Non-pigmented ciliary epithelial cell (primary cell): Measurements from ENCODE around the gene CSTB.

ENCODE experiments used
- DNase-seq: peaks from one replicate; pipeline ENCODE4 v3.0.0-alpha.2; 2010; ENCODE audit warnings: low read depth

The CSTB gene

DNA sequence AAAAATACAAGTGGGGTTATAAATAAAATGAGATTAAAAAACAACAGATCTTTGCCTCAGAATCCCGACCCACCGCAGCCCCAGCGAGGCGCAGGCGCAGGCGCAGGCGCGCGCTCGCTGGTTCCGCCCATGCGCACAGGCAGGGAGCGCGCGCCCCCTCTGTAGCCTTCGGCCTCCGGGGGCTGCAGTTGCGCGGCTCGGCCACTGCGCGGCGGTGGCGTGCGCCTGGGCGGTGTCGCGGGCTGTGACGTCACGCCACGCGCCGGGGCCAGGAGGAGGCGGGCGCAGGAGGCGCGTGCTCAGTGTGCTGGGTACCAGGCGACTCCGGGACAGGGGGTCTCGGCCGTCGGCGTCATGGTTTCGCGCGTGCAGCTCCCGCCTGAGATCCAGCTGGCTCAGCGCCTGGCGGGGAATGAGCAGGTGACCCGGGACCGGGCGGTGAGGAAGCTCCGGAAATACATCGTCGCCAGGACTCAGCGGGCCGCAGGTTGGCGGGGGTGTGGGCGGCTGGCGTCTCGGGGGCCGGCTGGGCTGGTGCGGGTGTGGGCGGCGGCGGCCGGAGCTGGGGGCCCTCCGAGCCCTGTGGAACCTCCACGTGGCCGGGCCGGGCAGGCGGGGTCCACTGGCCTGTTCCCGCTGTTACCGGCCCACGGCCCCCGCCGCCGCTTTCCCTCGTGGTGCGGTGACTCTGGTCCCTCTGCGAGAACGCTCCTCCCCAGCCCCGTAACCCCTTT, 13.3 kb upstream of the CSTB start, which contains the start of gene RRP1:
TSS of gene RRP1 (plus strand) at position 302 of the 734 bp plus-strand sequence. CDS start at position 355, 53 bp downstream.
- peak; percentile 19 for DNase-seq

DNA sequence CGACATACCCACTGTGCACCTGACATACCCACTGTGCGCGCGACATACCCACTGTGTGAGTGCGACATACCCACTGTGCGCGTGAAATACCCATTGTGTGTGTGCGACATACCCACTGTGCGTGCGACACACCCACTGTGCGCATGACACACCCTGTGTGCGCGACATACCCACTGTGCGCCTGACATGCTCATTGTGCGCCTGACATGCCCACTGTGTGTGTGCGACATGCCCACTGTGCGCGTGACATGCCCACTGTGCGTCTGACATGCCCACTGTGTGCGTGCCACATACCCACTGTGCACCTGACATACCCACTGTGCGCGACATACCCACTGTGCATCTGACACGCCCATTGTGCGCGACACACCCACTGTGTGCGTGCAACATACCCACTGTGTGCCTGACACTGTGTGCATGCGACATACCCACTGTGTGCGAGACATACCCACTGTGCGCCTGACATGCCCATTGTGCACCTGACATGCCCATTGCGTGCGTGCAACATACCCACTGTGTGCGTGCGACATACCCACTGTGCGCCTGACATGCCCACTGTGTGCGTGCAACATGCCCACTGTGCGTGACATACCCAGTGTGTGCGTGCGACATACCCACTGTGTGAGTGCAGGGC, 10.8 kb upstream of the CSTB start:
- DNase-seq, result no peak

DNA sequence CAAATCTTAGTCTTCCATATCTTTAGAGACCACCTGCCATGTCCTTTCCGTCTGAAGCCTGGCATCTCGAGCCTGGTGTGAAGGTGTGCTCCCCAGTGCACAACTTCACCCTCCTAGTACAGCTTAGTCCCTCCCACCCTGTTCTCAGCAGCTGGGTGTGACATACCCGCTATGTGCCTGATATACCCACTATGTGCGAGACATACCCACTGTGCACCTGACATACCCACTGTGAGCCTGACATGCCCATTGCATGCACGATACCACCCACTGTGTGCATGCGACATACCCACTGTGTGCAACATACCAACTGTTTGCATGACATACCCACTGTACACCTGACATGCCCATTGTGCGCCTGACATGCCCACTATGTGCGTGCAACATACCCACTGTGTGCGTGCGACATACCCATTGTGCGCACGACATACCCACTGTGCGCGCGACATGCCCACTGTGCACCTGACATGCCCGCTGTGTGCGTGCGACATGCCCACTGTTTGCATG, 10.2 kb upstream of the CSTB start:
- DNase-seq, result no peak

DNA sequence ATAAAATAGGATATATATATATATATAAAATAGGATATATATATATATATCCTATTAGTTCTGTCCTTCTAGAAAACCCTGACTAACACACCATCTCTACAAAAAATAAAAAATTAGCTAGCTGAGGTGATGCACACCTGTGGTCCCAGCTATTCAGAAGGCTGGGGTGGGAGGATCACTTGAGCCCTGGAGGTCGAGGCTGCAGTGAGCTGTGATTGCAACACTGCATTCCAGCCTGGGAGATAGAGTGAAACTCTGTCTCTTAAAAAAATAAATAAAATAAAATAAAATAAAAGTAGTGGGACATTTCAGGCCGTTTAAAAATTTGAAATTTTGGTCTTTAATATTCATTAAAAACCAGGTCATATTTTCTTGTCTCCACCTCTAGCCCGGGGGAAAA, 9.0 kb upstream of the CSTB start:
- DNase-seq, result no peak

DNA sequence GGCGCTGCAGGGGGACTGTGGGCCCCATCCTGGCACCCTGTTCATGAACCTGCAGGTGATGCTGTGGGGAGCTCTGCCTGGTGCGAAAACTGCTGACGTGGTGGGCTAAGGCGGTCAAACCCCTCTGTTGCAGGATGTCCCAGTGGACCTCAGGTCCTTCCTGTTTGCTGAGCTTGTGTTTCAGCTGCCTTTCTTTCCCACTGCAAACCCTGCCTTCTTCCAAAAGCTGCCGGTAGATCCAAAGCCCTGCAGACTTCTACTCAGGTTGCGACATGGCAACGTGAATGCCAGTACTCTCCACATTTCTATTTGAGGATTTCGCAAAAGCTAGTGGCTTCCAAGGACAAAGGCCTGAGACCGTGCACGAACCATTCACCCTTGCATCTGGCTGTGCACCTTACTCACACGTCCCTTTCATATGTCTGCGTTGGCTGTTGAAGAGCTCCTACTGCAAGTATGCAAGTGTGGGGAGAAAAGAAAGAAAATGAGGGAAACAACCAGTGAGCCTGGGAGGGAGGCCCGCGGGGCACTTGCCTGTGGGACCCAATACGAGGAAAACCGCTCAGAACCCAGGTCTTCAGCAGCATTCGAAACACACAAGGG, 7.1 kb upstream of the CSTB start:
- DNase-seq, result no peak

DNA sequence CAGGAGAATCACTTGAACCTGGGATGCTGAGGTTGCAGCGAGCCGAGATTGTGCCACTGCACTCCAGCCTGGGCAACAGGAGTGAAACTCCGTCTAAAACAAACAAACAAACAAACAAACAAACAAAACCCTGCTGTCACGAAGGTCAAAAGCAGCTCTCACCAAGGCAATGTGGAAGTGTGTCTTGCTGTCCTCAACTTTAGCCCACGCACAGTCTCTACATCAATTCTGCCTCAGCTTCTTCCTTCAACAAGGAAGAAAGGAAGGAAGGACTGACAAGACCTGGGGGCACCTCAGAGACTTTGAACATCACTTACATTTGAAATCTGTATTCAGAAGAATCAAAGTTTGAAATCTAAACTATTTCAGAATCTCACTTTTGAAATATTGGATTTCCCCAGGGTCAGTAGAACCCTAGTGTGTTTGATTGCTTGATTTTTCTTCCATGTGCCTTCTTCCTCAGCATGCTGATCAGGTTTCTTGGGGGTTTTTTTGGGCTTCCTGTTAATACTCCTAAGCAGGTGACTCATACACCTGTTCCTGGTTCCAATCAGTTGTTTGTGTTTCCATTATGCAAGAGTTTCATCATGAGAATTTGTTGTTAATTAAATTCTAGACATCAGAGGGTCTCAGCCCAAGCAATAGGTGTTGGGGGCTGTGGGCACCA, 6.5 kb upstream of the CSTB start:
- no peak for DNase-seq

DNA sequence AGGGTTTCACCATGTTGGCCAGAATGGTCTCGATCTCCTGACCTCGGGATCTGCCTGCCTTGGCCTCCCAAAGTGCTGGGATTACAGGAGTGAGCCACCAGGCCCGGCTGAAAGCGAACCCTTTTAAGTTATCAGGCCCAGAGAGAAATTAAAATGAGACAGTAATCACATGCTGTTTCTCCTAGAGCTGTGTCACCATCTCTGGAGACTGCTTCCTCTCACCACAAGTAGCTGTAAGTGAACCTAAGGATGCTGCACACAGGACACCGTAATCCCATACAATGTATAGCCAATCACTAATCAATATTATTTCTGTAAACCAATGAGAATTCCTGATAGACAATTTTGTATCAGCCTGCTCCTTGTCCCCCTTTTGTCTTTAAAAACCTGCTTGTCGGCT, 5.7 kb upstream of the CSTB start:
- DNase-seq, result no peak

DNA sequence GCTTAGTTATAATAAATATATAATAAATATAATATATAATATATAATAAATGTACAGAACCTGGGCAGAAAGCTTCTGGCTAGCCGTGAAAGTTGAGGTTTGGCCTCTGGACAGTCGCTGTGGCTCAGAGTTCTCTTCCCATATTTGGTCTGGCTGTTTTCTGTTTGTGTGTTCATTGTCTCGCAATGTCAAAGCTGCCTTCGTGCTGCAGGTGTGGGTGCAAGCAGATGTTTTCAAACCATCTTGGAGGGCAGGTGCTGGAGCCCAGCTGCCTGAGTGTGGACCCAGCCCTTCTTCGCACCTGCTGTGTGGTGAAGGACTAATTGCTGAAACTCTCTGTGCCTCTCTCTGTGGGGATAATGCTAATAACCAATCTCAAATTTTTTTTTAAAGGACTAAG, 3.6 kb upstream of the CSTB start:
- DNase-seq, result no peak

DNA sequence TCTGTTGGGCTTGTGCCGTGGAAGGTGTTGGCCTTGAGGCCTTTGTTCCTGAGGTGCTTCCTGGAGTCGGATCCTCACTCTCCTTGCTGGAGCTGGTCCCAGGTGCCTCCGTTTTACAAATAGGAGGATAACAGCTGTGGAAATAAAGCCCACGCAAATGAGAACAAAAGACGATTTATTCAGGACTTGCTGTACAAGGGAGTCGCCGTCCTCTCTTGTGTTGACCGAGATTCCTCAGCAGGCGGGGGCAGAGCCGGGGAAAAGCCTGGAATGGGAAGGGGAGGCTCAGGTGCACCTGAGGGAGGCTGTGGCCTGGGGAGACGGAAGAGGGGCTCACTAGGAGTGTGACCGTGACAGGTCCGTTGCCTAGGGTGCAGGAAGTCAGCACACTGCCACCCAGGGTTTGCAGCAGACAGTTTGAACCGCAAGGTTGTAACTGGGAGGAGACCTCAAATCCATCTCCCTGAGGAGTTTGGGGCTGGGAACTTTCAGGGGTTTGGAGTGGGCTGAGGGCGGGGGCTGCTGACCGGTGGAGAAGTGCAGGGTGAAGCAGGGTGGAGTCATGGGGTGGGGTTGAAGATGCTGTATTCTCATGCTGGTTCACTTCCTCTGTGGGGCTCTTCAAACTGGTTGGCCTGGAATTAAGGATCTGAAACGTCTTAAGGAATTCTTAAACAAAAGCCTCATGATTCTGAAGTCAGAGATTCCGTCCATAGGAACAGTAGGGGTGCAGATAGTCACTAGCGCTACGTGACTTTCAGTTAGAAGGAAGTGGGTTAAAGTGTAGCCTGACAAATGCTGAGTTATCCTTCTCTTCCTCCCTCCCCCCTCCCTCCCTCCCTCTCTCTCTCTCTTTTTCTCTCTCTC, 2.6 kb upstream of the CSTB start:
- DNase-seq, result no peak

DNA sequence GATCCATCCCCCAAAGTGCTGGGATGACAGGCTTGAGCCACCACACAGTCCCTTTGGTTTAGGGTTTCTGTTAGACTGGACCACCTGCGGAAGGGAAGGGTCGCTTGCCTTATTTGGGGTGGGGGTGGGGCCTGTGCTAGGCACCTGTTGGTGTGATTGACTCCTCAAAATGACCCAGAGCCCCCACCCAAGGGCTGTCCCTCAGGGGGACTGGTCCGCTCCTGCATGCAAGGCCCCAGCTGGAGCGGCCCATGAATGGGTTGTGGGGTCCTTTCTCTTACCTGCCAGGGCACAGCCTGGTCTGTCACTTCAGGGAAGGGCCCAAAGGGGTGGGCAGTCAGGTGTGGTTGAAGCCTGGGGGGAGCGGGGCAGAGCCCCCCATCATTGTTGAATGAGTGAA, 1.8 kb upstream of the CSTB start:
- DNase-seq, result no peak

DNA sequence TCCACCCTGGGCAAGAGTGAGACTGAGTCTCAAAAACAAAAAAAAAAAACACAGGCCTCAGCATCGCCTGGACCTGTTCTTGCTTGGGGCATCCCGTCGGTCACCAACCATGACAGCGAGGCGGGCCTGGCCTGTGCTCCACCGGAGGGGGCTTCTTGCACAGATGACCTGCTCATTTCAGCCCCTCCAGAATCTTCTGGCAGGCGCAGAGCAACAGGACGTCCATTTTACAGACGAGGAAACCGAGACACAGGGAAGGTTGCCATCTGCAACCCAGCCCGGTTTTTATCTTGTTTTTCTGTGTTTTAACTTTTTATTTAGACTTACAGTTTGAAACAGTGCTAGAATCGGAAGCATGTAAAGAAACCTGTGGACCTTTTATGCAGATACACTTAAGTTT, 918 bp downstream of the CSTB start:
- DNase-seq, result no peak

DNA sequence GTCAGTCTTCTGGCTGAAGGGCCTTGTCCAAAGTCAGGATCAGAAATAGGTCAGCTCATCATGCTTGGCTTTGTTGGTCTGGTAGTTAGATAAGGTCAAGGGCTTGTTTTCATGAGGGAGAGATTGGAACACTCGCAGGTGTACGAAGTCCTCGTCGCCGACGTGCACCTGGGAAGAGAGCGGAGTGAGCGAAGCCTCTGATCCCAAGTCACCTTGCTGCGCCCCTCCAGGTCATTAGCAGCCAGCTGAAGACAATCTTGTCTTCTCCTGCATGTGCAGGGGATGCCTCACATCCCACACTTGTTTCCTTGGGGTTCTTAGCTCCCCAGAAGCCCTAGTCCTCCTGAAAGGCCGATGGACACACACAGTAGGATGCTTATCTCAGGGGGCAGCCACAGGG, 1.9 kb downstream of the CSTB start:
- DNase-seq, result no peak

DNA sequence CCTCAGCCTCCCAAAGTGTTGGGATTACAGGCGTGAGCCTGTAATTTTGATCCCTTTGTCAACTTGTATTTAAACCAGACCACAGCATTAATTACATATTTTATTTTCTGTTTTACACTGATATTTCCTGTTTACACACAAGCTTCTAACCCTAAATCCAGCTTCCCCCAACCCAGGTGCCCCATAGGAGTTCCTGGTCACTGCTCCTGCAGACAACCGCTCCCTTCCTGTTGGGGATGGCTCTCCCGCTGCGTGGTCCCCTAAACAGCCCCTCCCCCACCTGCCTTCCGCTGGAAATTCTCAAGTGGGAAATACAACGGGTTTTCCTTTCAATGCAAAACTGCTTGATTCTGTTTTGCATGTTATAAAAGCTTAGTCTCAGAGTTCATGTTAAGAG, 3.7 kb downstream of the CSTB start:
- no peak for DNase-seq

DNA sequence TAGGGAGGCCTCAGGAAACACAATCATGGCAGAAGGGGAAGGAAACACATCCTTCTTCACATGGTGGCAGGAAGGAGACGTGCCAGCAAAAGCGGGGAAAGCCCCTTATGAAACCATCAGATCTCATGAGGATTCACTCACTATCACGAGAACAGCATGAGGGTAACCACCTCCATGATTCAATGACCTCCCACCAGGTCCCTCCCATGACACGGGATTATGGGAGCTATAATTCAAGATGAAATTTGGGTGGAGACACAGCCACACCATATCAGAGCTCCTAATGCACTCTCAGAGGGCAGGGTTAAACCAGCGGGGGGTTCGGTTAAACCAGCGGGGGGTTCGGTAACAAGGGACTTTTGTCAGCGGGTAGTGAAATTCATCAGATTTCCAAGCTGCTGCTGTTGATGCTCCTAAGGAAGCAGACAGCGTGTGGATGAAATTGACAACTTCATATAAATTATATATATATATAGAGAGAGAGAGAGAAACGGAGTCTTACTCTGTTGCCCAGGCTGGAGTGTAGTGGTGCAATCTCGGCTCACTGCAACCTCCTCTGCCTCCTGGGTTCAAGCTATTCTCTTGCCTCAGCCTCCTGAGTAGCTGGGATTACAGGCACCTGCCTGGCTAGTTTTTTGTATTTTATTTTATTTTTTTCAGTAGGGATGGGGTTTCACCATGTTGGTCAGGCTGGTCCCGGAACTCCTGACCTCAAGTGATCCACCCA, 4.2 kb downstream of the CSTB start:
- no peak for DNase-seq

DNA sequence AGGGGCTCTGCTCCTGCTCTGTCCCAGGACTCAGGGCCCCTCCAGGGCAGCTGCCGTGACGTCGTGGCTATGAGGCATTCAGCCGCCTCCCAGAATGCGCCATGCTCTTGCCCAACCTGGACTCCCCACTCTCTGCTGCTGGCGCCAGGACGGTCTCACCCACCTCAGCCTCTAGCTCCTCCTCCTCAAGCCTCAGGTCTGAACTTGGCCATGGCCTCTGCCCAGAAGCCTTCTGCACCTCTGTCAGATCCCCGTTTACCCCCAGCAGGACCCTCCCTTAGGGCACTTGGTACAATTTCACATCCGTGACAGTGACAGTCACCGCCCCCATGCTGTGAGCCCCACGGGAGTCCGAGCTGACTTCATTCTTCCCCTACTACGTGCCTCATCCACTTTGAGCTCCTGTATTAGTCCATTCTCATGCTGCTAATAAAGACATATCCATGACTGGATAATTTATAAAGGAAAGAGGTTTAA, 4.9 kb downstream of the CSTB start:
- no peak for DNase-seq

DNA sequence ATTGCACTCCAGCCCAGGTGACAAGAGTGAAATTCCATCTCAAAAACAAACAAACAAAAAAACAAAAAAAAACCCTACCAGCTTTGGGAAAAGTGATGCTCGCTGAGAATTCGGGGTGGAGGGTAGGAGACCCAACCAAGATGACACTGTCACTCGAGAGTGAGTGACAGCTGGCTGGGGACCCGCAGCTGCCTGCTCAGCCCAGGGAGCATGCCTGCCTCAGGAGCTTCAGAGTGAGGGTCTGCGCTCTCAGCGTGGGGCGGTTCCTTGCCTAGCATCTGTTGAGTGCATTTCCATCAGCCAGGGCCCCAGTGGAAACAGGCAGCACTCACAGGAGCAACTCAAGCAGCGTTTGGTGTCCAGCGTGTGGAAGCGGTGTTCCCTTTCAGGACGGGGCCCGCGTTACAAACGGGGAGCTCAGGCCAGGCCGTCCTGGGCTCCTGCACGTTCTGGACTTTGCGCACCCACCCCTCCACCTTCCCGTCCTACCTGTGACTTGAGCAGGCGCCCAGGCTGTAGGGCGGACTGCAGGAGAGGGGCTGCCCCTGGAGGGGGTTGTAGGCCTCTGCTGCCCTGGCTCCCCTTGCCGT, 5.9 kb downstream of the CSTB start:
- no peak for DNase-seq

DNA sequence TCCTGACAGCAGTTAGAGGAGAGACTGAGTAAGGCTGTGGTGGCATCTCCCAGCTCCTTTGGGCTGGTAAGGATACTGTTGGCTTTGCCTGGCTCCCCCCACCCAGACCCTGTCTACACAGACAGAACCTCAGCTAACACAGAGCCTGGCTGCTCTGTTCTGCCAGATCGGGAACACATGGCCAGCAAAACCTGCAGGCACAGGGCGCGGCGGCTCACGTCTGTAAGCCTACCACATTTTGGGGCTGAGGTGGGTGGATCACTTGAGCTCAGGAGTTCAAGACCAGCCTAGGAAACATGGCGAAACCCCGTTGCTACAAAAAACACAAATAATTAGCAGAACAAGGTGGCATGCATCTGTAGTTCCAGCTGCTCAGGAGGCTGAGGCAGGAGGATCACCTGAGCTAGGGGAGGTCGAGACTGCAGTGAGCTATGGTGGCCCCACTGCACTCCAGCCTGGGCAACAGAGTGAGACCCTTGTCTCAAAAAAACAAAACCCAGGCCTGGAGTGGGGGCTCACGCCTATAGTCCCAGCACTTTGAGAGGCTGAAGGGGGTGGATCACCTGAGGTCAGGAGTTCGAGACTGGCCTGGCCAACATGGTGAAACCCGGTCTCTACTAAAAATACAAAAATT, 6.7 kb downstream of the CSTB start:
- no peak for DNase-seq

DNA sequence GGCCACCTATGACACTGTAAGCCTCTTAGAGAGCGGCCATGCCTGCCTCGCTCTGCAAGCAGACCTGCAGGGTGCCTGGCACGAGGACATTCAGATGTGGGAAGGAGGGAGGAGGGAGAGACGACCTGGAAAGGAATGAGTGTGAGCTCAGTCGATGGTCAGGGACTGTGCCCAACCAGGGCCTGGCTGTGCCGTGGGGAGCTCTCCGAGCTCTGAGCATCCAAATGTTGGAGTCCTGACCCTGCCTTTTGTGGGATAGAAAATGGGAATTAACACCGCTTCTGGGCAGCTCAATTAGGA, 7.3 kb downstream of the CSTB start:
- no peak for DNase-seq

DNA sequence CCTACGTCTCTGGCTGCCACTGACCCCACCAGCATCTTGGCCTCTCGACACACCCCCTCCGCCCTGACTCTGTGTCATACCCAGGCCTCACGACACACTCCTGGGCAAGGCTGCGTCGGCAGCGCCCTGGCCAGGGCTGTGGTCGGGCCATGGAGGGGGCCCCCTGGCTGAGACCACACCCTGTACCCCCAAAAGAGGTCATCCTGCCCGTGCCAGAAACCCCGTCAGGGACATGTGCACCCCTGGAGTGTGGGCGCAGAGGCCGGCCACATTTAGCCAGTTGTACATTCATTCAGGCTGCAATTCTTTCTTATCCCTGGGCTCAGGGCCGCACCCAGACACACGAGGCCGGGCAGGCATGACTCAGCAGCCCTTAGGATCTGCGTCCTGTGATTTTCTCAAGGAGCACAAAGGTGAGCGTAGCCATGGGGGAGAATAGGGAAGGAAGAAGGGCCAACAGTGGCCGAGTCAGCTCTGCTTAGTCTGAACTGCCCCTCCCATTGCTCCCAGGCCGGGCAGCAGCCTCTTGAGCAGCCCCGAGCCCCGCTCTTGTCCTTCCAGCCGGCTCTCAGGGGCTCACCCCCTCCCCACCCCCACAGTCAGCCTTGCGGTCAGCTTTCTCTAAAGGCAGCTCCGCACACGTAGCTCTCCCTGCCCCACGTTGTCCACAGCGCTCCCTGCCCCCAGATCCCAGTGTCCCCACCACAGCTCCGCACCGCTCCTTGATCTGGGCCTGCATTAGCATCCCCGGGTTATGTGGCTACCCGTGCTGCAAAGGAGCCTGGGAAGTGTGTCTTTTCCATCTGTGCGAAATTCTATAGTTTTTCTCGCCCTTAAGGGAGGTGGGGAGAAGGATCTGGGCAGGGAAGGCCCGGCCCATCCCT, 7.9 kb downstream of the CSTB start:
- DNase-seq, result peak; percentile 40
